IMR-90 (cell line): ENCODE measurements around the gene DAND5. TPM values are rescaled to one million over a fixed set of nuclear protein-coding genes. Genes with fewer than 3 reads are reported as not detected.

Source experiments
- ATAC-seq: fragments of 200-7000 bp; cut with Tn5 transposase; 2 replicates; pipeline ENCODE4 v1.9.1; 2020; ENCODE audit warnings: low read depth, mild to moderate bottlenecking, moderate library complexity
- BruUV-seq: library from RNA; stranded (reverse); fragments of 400-500 nt; replicated peaks from 2 replicates; lab custom pipeline; 2021; lab: Mats Ljungman, UMichigan
- CTCF ChIA-PET: fragments of 300-600 bp; formaldehyde crosslinking; extraction: SDS; loops from one replicate; lab custom pipeline; 2021; ENCODE audit warnings: antibody characterized with exemption; lab: Yijun Ruan, JAX
- POLR2A ChIA-PET: fragments of 300-600 bp; sonication (Branson Sonifier 250); formaldehyde crosslinking; loops from one replicate; lab custom pipeline; 2022; ENCODE audit warnings: antibody characterized with exemption; ENCODE audit not compliant: unreplicated experiment; lab: Charles Lee
- DNase-seq: peaks from one replicate; pipeline ENCODE4 v3.0.0; 2013
- H2AFZ ChIP-seq: replicated peaks from 2 replicates; pipeline ENCODE3; 2013; ENCODE audit warnings: low read length, mild to moderate bottlenecking; ENCODE audit not compliant: poor library complexity
- H2AK5ac ChIP-seq: 2 replicates; pipeline ENCODE4 v1.6.1; 2013; ENCODE audit warnings: low read depth, low read length, inconsistent platforms
- H2AK9ac ChIP-seq: replicated peaks from 2 replicates; pipeline ENCODE3; 2013; ENCODE audit warnings: mild to moderate bottlenecking, low read depth, low read length, moderate library complexity; ENCODE audit not compliant: poor library complexity
- H2BK120ac ChIP-seq: 2 replicates; pipeline ENCODE4 v1.6.1; 2013; ENCODE audit warnings: low read depth, low read length, inconsistent platforms
- H2BK15ac ChIP-seq: 3 replicates; pipeline ENCODE4 v1.6.1; 2013; ENCODE audit warnings: low read depth, low read length, inconsistent platforms
- H2BK20ac ChIP-seq: 2 replicates; pipeline ENCODE4 v1.6.1; 2013; ENCODE audit warnings: low read depth, mild to moderate bottlenecking, inconsistent platforms, low read length, moderate library complexity
- H2BK5ac ChIP-seq: 2 replicates; pipeline ENCODE4 v1.6.1; 2013; ENCODE audit warnings: mild to moderate bottlenecking, low read depth, low read length, inconsistent platforms; ENCODE audit not compliant: poor library complexity, severe bottlenecking
- H3K14ac ChIP-seq: replicated peaks from 2 replicates; pipeline ENCODE4 v1.6.1; 2013; ENCODE audit warnings: low read depth, low read length, inconsistent platforms
- H3K18ac ChIP-seq: 2 replicates; pipeline ENCODE4 v1.6.1; 2013; ENCODE audit warnings: low read depth, low read length, control low read depth
- H3K23ac ChIP-seq: 2 replicates; pipeline ENCODE4 v1.6.1; 2013; ENCODE audit warnings: low read depth, low read length, inconsistent platforms
- H3K27ac ChIP-seq: 2 replicates; pipeline ENCODE4 v1.5.1; 2013; ENCODE audit warnings: mild to moderate bottlenecking, control low read depth, low read length; ENCODE audit not compliant: insufficient read depth
- H3K27me3 ChIP-seq: 2 replicates; pipeline ENCODE4 v1.6.1; 2013; ENCODE audit warnings: low read length; ENCODE audit not compliant: control insufficient read depth, insufficient read depth
- H3K36me3 ChIP-seq: 2 replicates; pipeline ENCODE4 v1.6.1; 2013; ENCODE audit warnings: low read length, mixed read lengths; ENCODE audit not compliant: control insufficient read depth, insufficient read depth
- H3K4ac ChIP-seq: 2 replicates; pipeline ENCODE4 v1.6.1; 2013; ENCODE audit warnings: low read depth, low read length, inconsistent platforms
- H3K4me1 ChIP-seq: 2 replicates; pipeline ENCODE4 v1.6.1; 2013; ENCODE audit warnings: low read length, mixed read lengths; ENCODE audit not compliant: control insufficient read depth, insufficient read depth
- H3K4me2 ChIP-seq: 2 replicates; pipeline ENCODE4 v1.6.1; 2013; ENCODE audit warnings: low read depth, mild to moderate bottlenecking, control low read depth, low read length, moderate library complexity
- H3K4me3 ChIP-seq: 2 replicates; pipeline ENCODE4 v1.5.1; 2013; ENCODE audit warnings: low read depth, mild to moderate bottlenecking, control low read depth, low read length, moderate library complexity; ENCODE audit not compliant: insufficient read depth
- H3K56ac ChIP-seq: 2 replicates; pipeline ENCODE4 v1.6.1; 2013; ENCODE audit warnings: low read length, inconsistent platforms; ENCODE audit not compliant: insufficient read depth; ENCODE audit errors: extremely low read depth
- H3K79me1 ChIP-seq, 2 experiments: 2 replicates each; pipeline ENCODE4 v1.6.1; 2013; ENCODE audit warnings: low read length in 2 of 2, inconsistent platforms in 1 of 2, low read depth in 1 of 2
- H3K9ac ChIP-seq: 2 replicates; pipeline ENCODE4 v1.6.1; 2013; ENCODE audit warnings: low read depth, low read length, control low read depth
- H3K9me1 ChIP-seq: 2 replicates; pipeline ENCODE4 v1.6.1; 2013; ENCODE audit warnings: low read length, inconsistent platforms; ENCODE audit not compliant: insufficient read depth
- H3K9me3 ChIP-seq: 2 replicates; pipeline ENCODE4 v1.6.1; 2013; ENCODE audit warnings: low read length; ENCODE audit not compliant: control insufficient read depth, insufficient read depth
- H4K20me1 ChIP-seq: 2 replicates; pipeline ENCODE4 v1.6.1; 2013; ENCODE audit warnings: low read length, inconsistent platforms; ENCODE audit not compliant: insufficient read depth
- H4K5ac ChIP-seq: 2 replicates; pipeline ENCODE4 v1.6.1; 2013; ENCODE audit warnings: mild to moderate bottlenecking, low read depth, low read length, control low read depth
- H4K8ac ChIP-seq, 2 experiments: 2 replicates each; pipeline ENCODE4 v1.6.1; 2013; ENCODE audit warnings: low read depth in 2 of 2, low read length in 2 of 2, control low read depth in 1 of 2, inconsistent platforms in 1 of 2
- H4K91ac ChIP-seq: 2 replicates; pipeline ENCODE4 v1.6.1; 2013; ENCODE audit warnings: low read depth, low read length, inconsistent platforms; ENCODE audit not compliant: insufficient read depth
- BHLHE40 ChIP-seq: fragments of 150-350 bp; IDR thresholded peaks from 2 replicates; pipeline ENCODE4 v1.6.1; 2016; ENCODE audit warnings: mild to moderate bottlenecking, low read depth, low read length
- CHD1 ChIP-seq: IDR thresholded peaks from 2 replicates; pipeline ENCODE4 v1.6.1; 2012; ENCODE audit warnings: low read depth, low read length, improper control_type of control experiment
- MAFK ChIP-seq: IDR thresholded peaks from 2 replicates; pipeline ENCODE4 v1.6.1; 2012; ENCODE audit warnings: low read depth, low read length, improper control_type of control experiment
- MXI1 ChIP-seq: IDR thresholded peaks from 2 replicates; pipeline ENCODE4 v1.6.1; 2012; ENCODE audit warnings: low read depth, mild to moderate bottlenecking, low read length, moderate library complexity, borderline replicate concordance
- RCOR1 ChIP-seq: IDR thresholded peaks from 2 replicates; pipeline ENCODE4 v1.6.1; 2012; ENCODE audit warnings: mild to moderate bottlenecking, low read length, improper control_type of control experiment; ENCODE audit not compliant: insufficient replicate concordance
- WGBS, 2 experiments: methylation state at CpG; one replicate each; pipeline versions ENCODE4 v1.1.5 to v1.1.7; 2013; ENCODE audit warnings: missing lambda C conversion rate in 2 of 2; ENCODE audit not compliant: insufficient read length in 1 of 2; ENCODE audit errors: extremely low coverage in 2 of 2; 5-methylcytosine and 5-hydroxymethylcytosine counted together
- dilution Hi-C: fragments of 300-500 bp; cut with HindIII; formaldehyde crosslinking; loops from one replicate; pipeline ENCODE4 v1.14.3; 2018; ENCODE audit warnings: low sequenced_read_pairs; ENCODE audit not compliant: unreplicated experiment
- in situ Hi-C: fragments of 300-500 bp; cut with MboI; formaldehyde crosslinking; loops from 3 replicates; pipeline ENCODE4 v1.14.3; 2019; ENCODE audit warnings: low sequenced_read_pairs, inconsistent platforms, mixed read lengths
- intact Hi-C: fragments of 100-400 bp; cut with micrococcal nuclease; formaldehyde crosslinking; loops from 2 replicates; pipeline ENCODE4 v1.10.0; 2022
- polyA plus RNA-seq, 3 experiments: library from polyadenylated mRNA; depleted of rRNA; stranded (reverse); fragments of >200 nt; gene quantifications; 2 replicates each; pipeline ENCODE4 v1.2.3, GENCODE V29; 2012; ENCODE audit warnings: low replicate concordance in 1 of 3
- total RNA-seq: library from RNA; depleted of rRNA; stranded (reverse); fragments of >200 nt; gene quantifications from 2 replicates; pipeline ENCODE4 v1.2.3, GENCODE V29; 2012
- TF ChIP-seq, protein P1 (sequence below): fragments of 150-350 bp; IDR thresholded peaks from 2 replicates; pipeline ENCODE4 v1.6.1; 2016; ENCODE audit warnings: low read depth, mild to moderate bottlenecking, low read length, moderate library complexity, borderline replicate concordance

Gene DAND5
- total and polyA plus RNA-seq, 2 of the 4 experiments (the other 2 are of a cell fraction) = 0.03 TPM; not detected in 1

DNA sequence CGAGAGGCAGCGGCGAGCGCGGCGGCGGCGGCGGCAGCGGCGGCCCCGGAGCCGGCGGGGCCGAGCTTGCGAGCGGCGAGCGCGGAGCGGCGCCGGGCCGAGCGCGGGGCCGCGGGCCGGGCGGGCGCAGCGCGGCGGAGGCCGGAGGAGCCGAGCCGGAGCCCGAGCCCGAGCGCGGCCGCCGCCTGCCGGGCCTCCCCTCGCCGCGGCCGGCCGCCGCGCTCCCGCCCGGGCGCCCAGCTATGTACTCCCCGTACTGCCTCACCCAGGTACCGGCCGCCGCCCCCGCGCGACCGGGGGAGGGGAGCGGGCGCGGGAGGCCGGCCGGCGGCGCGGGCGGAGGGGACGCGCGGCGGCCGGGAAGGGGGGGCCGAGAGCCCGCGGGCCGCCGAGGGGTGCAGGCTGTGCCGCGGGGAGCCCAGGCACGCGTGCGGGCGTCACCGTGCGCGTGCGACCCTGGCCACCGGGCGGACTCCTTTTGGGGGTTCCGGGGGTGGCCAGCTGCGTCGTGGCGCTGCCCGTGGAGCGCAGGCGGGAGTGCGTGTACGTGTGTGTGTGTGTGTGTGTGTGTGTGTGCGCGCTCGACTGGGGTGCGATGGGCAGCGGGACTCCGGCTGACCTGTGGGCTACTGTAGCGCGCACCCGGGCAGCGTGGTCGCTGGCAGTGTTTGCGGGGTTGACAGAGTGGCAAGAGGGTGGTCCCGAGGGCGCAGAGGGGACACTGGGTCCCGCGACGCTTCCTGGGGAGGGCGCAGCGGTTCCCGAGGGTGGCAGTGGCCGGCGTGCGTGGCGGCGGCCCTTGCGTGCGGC is 26.4 kb downstream of the DAND5 start:
- Histone ChIP-seq H2AK9ac (peak overlapping the region; percentile 99), H4K91ac (peak overlapping the region; percentile 79), H2BK120ac (peak overlapping the region; percentile 37; the same call in 1 of the 2 replicates), H2BK5ac (peak overlapping the region; percentile 75), H3K9ac (peak overlapping the region; percentile 78), H3K36me3 (peaks cover 13% of the 10 kb centered on the region), H3K4ac (peak overlapping the region; percentile 81), H3K4me2 (peak overlapping the region; percentile 76), H3K79me1 (peaks cover 18 to 48% of the 10 kb centered on the region in 2 experiments), H3K14ac (peak overlapping the region; percentile 85), H4K8ac (peak overlapping the region in 1 of 2 experiments; percentile 75; a peak in 1 of 4 replicates), H3K27ac (peak overlapping the region; percentile 76), H3K56ac (0 out of 2 replicates have a peak overlapping the region, but pooled peaks have one; percentile 4), H3K27me3 (no peaks in the 10 kb centered on the region), H3K4me3 (peak overlapping the region; percentile 93), H2BK15ac (no peak overlapping the region), H3K9me3 (no peaks in the 10 kb centered on the region), H4K20me1 (peaks cover 27% of the 10 kb centered on the region), H2BK20ac (no peak overlapping the region), H3K4me1 (peaks cover 13% of the 10 kb centered on the region), H3K23ac (peak overlapping the region; percentile 76; the same call in 1 of the 2 replicates), H2AFZ (peak overlapping the region; percentile 93), H3K18ac (peak overlapping the region; percentile 47; the same call in 1 of the 2 replicates), H3K9me1 (peaks cover 11% of the 10 kb centered on the region), H4K5ac (peak overlapping the region; percentile 21), H2AK5ac (peak overlapping the region; percentile 86)
- ATAC-seq (peak; percentile 51), DNase-seq (peak; percentile 30)
- 1% methylated on average over 41 of the region's 129 CpGs; no CpG with 5 or more reads in 1 of the 2 experiments for WGBS, 2 experiments
- no TSS peak for BruUV-seq
- in situ Hi-C loops = loop anchor here (25.0 kb wide), 1 partner anchor 742 kb away; a partner anchor contains a TSS
- dilution Hi-C loops = no loop called here
- CTCF ChIA-PET = interaction anchor here (0.8 to 1.1 kb wide), 2 partner anchors 65 to 98 kb away, joined by 3 to 4 read pairs; no protein-coding TSS in a partner anchor
- intact Hi-C loops = loop anchor here (5.0 kb wide), 1 partner anchor 66 kb away; no protein-coding TSS in a partner anchor
- peak; percentile 64 for TF ChIP-seq BHLHE40
- TF ChIP-seq CHD1 = no peak
- TF ChIP-seq MAFK = no peak
- TF ChIP-seq RCOR1 = no peak
- TF ChIP-seq MXI1 = peak; percentile 50; the same call in 1 of the 2 replicates
- TF ChIP-seq, protein P1, sequence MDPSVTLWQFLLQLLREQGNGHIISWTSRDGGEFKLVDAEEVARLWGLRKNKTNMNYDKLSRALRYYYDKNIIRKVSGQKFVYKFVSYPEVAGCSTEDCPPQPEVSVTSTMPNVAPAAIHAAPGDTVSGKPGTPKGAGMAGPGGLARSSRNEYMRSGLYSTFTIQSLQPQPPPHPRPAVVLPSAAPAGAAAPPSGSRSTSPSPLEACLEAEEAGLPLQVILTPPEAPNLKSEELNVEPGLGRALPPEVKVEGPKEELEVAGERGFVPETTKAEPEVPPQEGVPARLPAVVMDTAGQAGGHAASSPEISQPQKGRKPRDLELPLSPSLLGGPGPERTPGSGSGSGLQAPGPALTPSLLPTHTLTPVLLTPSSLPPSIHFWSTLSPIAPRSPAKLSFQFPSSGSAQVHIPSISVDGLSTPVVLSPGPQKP = no peak
- POLR2A ChIA-PET = no interaction called here
